ENCODE measurements around the gene FBXL7.

The FBXL7 gene

GRCh38 chr5:15787681-15788080 is 287.7 kb downstream of the FBXL7 start:
- DNase-seq = no peak

GRCh38 chr5:15789642-15790041 is 289.7 kb downstream of the FBXL7 start:
- DNase-seq = no peak

- DNase-seq = no peak
Observed at GRCh38 chr5:15790446-15791018, 290.6 kb downstream of the FBXL7 start.

GRCh38 chr5:15791274-15791673 is 291.3 kb downstream of the FBXL7 start:
- DNase-seq = no peak

GRCh38 chr5:15791859-15792258 is 291.9 kb downstream of the FBXL7 start:
- no peak for DNase-seq

GRCh38 chr5:15794052-15794985 is 294.3 kb downstream of the FBXL7 start:
- no peak for DNase-seq

GRCh38 chr5:15796096-15796495 is 296.1 kb downstream of the FBXL7 start:
- no peak for DNase-seq

GRCh38 chr5:15796557-15796956 is 296.6 kb downstream of the FBXL7 start:
- DNase-seq = no peak

GRCh38 chr5:15797116-15797515 is 297.1 kb downstream of the FBXL7 start:
- DNase-seq = no peak

GRCh38 chr5:15798006-15798405 is 298.0 kb downstream of the FBXL7 start:
- no peak for DNase-seq

GRCh38 chr5:15799014-15799413 is 299.0 kb downstream of the FBXL7 start:
- no peak for DNase-seq

- DNase-seq = no peak
Observed at GRCh38 chr5:15799612-15800011, 299.6 kb downstream of the FBXL7 start.

GRCh38 chr5:15803280-15803679 is 303.3 kb downstream of the FBXL7 start:
- no peak for DNase-seq

- DNase-seq = no peak
Observed at GRCh38 chr5:15806613-15807012, 306.6 kb downstream of the FBXL7 start.

GRCh38 chr5:15807248-15807647 is 307.3 kb downstream of the FBXL7 start:
- no peak for DNase-seq

- no peak for DNase-seq
Observed at GRCh38 chr5:15807871-15808270, 307.9 kb downstream of the FBXL7 start.

GRCh38 chr5:15808577-15808976 is 308.6 kb downstream of the FBXL7 start:
- DNase-seq = no peak

- DNase-seq = no peak
Observed at GRCh38 chr5:15819617-15820016, 319.6 kb downstream of the FBXL7 start.

- DNase-seq = no peak
Observed at GRCh38 chr5:15821506-15821905, 321.5 kb downstream of the FBXL7 start.

GRCh38 chr5:15823398-15823797 is 323.4 kb downstream of the FBXL7 start:
- no peak for DNase-seq

GRCh38 chr5:15827741-15828140 is 327.8 kb downstream of the FBXL7 start:
- DNase-seq = no peak

GRCh38 chr5:15831408-15831807 is 331.4 kb downstream of the FBXL7 start:
- DNase-seq = no peak

- DNase-seq = no peak
Observed at GRCh38 chr5:15833365-15833764, 333.4 kb downstream of the FBXL7 start.

GRCh38 chr5:15834596-15835245 is 334.7 kb downstream of the FBXL7 start:
- no peak for DNase-seq
